Adrenal gland (tissue), 12 donors: ENCODE results near the gene CARS2. TPM values are rescaled to one million over a fixed set of nuclear protein-coding genes. Genes with fewer than 3 reads are reported as not detected.
"Not testable (repeated sequence)": the region's sequence is repeated elsewhere in the genome, so short reads cannot be mapped to it uniquely, and the experiment has no call there.

Source experiments
- DNase-seq, 7 donors: peaks; one replicate each; pipeline ENCODE4 v3.0.0-alpha.2; 2019 to 2020
- H3K27ac ChIP-seq, 5 donors: fragments of 200-600 bp; sonication (generic) in 4 of 5; 1 replicate in 3 of 5; 2 replicates in 2 of 5; pipeline versions ENCODE4 v1.5.1 to v1.8.0; 2016 to 2020; ENCODE audit warnings: mild to moderate bottlenecking in 1 of 5
- H3K27me3 ChIP-seq: fragments of 200-600 bp; 2 replicates; pipeline ENCODE4 v1.8.0; 2021
- H3K36me3 ChIP-seq, 2 donors: fragments of 200-600 bp; replicated peaks in 1 of 2; 1 replicate in 1 of 2; 2 replicates in 1 of 2; pipeline versions ENCODE4 v1.5.1 to v1.8.0; 2018 to 2022
- H3K4me1 ChIP-seq, 2 donors: fragments of 200-600 bp; replicated peaks in 1 of 2; 1 replicate in 1 of 2; 2 replicates in 1 of 2; pipeline versions ENCODE4 v1.5.1 to v1.8.0; 2018 to 2021
- H3K4me3 ChIP-seq, 4 donors: fragments of 200-600 bp; sonication (generic) in 3 of 4; one replicate each; pipeline ENCODE4 v1.5.1; 2016 to 2018
- H3K9me3 ChIP-seq, 3 donors: fragments of 200-600 bp; sonication (generic) in 1 of 3; replicated peaks in 1 of 3; 1 replicate in 2 of 3; 2 replicates in 1 of 3; pipeline versions ENCODE4 v1.5.1 to v1.8.0; 2016 to 2021
- CTCF ChIP-seq, 6 experiments: fragments of 450-650 bp in 4 of 6; fragments of 200-600 bp in 2 of 6; sonication (generic) in 1 of 6; IDR thresholded peaks; 1 replicate in 5 of 6; 2 replicates in 1 of 6; pipeline versions ENCODE4 v1.5.1 to v1.8.0; 2016 to 2021; ENCODE audit warnings: antibody characterized with exemption in 6 of 6, mild to moderate bottlenecking in 2 of 6, moderate library complexity in 1 of 6
- POLR2A ChIP-seq, 2 donors: fragments of 450-650 bp; IDR thresholded peaks; one replicate each; pipeline ENCODE4 v1.6.1; 2017; ENCODE audit warnings: antibody characterized with exemption in 2 of 2, mild to moderate bottlenecking in 2 of 2, moderate library complexity in 1 of 2
- WGBS, 4 donors: extraction: QIAGEN DNeasy Blood & Tissue Kit in 2 of 4; methylation state at CpG; one replicate each; pipeline versions ENCODE4 v1.1.5 to v1.1.7; 2013 to 2017; 5-methylcytosine and 5-hydroxymethylcytosine counted together
- intact Hi-C, 2 donors: fragments of 100-400 bp; cut with DNase I; formaldehyde crosslinking; loops; one replicate each; pipeline versions ENCODE4 v1.14.1 to v1.15.0; 2022 to 2023
- polyA plus RNA-seq, 3 donors: library from polyadenylated mRNA; stranded (reverse); fragments of 200-250 nt in 2 of 3; fragments of 350-450 nt in 1 of 3; fragmentation: Illumina TruSeq in 1 of 3; extraction: RNeasy Lipid Tissue Mini Kit (QIAGEN cat#74804) in 1 of 3; gene quantifications; one replicate each; pipeline ENCODE4 v1.2.3, GENCODE V29; 2013 to 2014
- total RNA-seq, 9 donors: library from RNA; depleted of rRNA in 4 of 9; stranded (reverse); fragments of >200 nt in 4 of 9; fragments of 120-200 nt in 1 of 9; fragmentation: NEBNext Ultra II Directional in 1 of 9; extraction: Animal tissue kit (Norgen Biotek cat#: 25700) in 1 of 9; gene quantifications; one replicate each; pipeline versions ENCODE4 v1.1.0 to v1.2.4, GENCODE V29; 2013 to 2023
- donor health status: healthy with polysubstance abuse.
- donor health status: Bipolar disorder and iron deficiency.
- donor health status: DM: yes; HTN: yes; CAD: no.
- donor health status: DM: no; HTN: no; CAD: no.
- donor health status: DM: no; HTN: no; CAD: no.
- donor health status: DM: yes; HTN: yes; CAD: no.

Gene CARS2
- total and polyA plus RNA-seq, 12 donors, result 38.5 to 254 (median 59.9) TPM

GRCh38 chr13:110663491-110663890 lies 42.4 kb downstream of the CARS2 start:
- Histone ChIP-seq H3K4me1 (no peaks in the 10 kb centered on the region), H3K27me3 (no peaks in the 10 kb centered on the region), H3K9me3 (no peaks in the 10 kb centered on the region), H3K27ac (no peak overlapping the region), H3K36me3 (peaks cover 0 to 50% of the 10 kb centered on the region in 2 donors), H3K4me3 (no peak overlapping the region)
- 78 to 86% (median 78%) methylated on average over 7 of the region's 7 CpGs for WGBS, 4 donors
- TF ChIP-seq POLR2A (IDR thresholded peaks at IDR 0.05), result no peak
- TF ChIP-seq CTCF (IDR thresholded peaks at IDR 0.05), result no peak
- intact Hi-C loops, result no loop called here
- DNase-seq, result peak in 1 of 7 donors; percentile 27

GRCh38 chr13:110662777-110663443 lies 43.0 kb downstream of the CARS2 start:
- intact Hi-C loops, result no loop called here
- no peaks in the 10 kb centered on the region for H3K27me3 ChIP-seq
- H3K4me1 ChIP-seq, result no peaks in the 10 kb centered on the region
- no peak overlapping the region for H3K27ac ChIP-seq
- WGBS, 4 donors, result 95 to 97% (median 97%) methylated on average over 16 of the region's 16 CpGs
- DNase-seq, result peak in 1 of 7 donors; percentile 40
- H3K36me3 ChIP-seq, result peaks cover 0 to 50% of the 10 kb centered on the region in 2 donors
- no peaks in the 10 kb centered on the region for H3K9me3 ChIP-seq
- TF ChIP-seq POLR2A (IDR thresholded peaks at IDR 0.05) (no peak), CTCF (IDR thresholded peaks at IDR 0.05) (no peak)
- no peak overlapping the region for H3K4me3 ChIP-seq

- H3K27me3 ChIP-seq, result no peaks in the 10 kb centered on the region
- 90 to 98% (median 95%) methylated on average over 13 to 25 of the region's 25 CpGs for WGBS, 4 donors
- TF ChIP-seq POLR2A (IDR thresholded peaks at IDR 0.05) (no peak), CTCF (IDR thresholded peaks at IDR 0.05) (no peak)
- no peaks in the 10 kb centered on the region for H3K9me3 ChIP-seq
- H3K4me1 ChIP-seq, result no peaks in the 10 kb centered on the region
- peaks cover 0 to 49% of the 10 kb centered on the region in 2 donors for H3K36me3 ChIP-seq
- H3K4me3 ChIP-seq, result no peak overlapping the region
- intact Hi-C loops, result no loop called here
- no peak overlapping the region for H3K27ac ChIP-seq
- peak in 1 of 7 donors; percentile 37 for DNase-seq
Observed at GRCh38 chr13:110662091-110662490, 43.8 kb downstream of the CARS2 start.

GRCh38 chr13:110661256-110661655 lies 44.7 kb downstream of the CARS2 start:
- H3K27ac ChIP-seq, result no peak overlapping the region
- H3K36me3 ChIP-seq, result peaks cover 0 to 40% of the 10 kb centered on the region in 2 donors
- H3K4me1 ChIP-seq, result no peaks in the 10 kb centered on the region
- no peaks in the 10 kb centered on the region for H3K9me3 ChIP-seq
- intact Hi-C loops, result no loop called here
- WGBS, 4 donors, result 95 to 99% (median 96%) methylated on average over 3 of the region's 3 CpGs
- no peak overlapping the region for H3K4me3 ChIP-seq
- TF ChIP-seq CTCF (IDR thresholded peaks at IDR 0.05) (no peak), POLR2A (IDR thresholded peaks at IDR 0.05) (no peak)
- H3K27me3 ChIP-seq, result no peaks in the 10 kb centered on the region
- no peak for DNase-seq

GRCh38 chr13:110658218-110658911 lies 47.6 kb downstream of the CARS2 start:
- WGBS, 4 donors, result 78 to 82% (median 81%) methylated on average over 6 of the region's 6 CpGs
- not testable (repeated sequence) for H3K4me1 ChIP-seq, H3K4me3 ChIP-seq, H3K27me3 ChIP-seq, H3K27ac ChIP-seq, H3K9me3 ChIP-seq
- peak in 1 of 7 donors; percentile 40 for DNase-seq
- peaks cover 0 to 16% of the 10 kb centered on the region in 2 donors for H3K36me3 ChIP-seq
- intact Hi-C loops, result loop anchor here in 1 of 2 donors (10.0 kb wide), 1 partner anchor 46 kb away; the partner anchor contains the start of gene CARS2
